ENCODE data around the gene CLDN4. TPM values are rescaled to one million over a fixed set of nuclear protein-coding genes. Genes with fewer than 3 reads are reported as not detected.

CLDN4 gene
- total and polyA plus RNA-seq, 9 of the 15 experiments (the other 6 are each of a cell fraction or from before 2014, with no cell fraction given) = 0.05 to 0.60 (median 0.06) TPM; not detected in 3

DNA sequence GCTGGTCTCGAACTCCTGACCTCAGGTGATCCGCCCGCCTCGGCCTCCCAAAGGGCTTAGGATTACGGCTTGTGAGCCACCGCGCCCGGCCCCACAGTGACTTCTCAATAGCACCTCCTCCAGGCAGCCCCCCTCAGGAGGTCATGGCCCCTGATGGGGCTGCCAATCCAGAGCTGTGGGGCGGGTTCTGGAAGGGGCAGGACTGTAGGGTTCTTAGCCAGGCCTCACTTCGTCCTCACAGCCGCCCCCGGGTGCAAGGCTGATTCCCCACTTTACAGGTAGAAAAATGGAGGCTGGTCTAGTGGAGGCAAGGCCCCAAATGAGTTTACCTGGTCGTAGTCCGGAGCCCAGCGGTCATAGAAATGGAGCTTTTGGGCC is 10.9 kb downstream of the CLDN4 start (continued):
- TF ChIP-seq ZNF263 (CRISPR knock-in tag; IDR thresholded peaks at IDR 0.05; ENCODE audit: borderline replicate concordance) = 0 out of 2 replicates have a peak, but pooled peaks have one; percentile 42
- TF ChIP-seq, protein P1, sequence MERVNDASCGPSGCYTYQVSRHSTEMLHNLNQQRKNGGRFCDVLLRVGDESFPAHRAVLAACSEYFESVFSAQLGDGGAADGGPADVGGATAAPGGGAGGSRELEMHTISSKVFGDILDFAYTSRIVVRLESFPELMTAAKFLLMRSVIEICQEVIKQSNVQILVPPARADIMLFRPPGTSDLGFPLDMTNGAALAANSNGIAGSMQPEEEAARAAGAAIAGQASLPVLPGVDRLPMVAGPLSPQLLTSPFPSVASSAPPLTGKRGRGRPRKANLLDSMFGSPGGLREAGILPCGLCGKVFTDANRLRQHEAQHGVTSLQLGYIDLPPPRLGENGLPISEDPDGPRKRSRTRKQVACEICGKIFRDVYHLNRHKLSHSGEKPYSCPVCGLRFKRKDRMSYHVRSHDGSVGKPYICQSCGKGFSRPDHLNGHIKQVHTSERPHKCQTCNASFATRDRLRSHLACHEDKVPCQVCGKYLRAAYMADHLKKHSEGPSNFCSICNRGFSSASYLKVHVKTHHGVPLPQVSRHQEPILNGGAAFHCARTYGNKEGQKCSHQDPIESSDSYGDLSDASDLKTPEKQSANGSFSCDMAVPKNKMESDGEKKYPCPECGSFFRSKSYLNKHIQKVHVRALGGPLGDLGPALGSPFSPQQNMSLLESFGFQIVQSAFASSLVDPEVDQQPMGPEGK (CRISPR knock-in tag; IDR thresholded peaks at IDR 0.05; ENCODE audit: borderline replicate concordance) = no peak
- TF ChIP-seq ZNF584 (CRISPR knock-in tag; IDR thresholded peaks at IDR 0.05; ENCODE audit: low read depth) = no peak
- TF ChIP-seq, protein P2, sequence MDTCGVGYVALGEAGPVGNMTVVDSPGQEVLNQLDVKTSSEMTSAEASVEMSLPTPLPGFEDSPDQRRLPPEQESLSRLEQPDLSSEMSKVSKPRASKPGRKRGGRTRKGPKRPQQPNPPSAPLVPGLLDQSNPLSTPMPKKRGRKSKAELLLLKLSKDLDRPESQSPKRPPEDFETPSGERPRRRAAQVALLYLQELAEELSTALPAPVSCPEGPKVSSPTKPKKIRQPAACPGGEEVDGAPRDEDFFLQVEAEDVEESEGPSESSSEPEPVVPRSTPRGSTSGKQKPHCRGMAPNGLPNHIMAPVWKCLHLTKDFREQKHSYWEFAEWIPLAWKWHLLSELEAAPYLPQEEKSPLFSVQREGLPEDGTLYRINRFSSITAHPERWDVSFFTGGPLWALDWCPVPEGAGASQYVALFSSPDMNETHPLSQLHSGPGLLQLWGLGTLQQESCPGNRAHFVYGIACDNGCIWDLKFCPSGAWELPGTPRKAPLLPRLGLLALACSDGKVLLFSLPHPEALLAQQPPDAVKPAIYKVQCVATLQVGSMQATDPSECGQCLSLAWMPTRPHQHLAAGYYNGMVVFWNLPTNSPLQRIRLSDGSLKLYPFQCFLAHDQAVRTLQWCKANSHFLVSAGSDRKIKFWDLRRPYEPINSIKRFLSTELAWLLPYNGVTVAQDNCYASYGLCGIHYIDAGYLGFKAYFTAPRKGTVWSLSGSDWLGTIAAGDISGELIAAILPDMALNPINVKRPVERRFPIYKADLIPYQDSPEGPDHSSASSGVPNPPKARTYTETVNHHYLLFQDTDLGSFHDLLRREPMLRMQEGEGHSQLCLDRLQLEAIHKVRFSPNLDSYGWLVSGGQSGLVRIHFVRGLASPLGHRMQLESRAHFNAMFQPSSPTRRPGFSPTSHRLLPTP (IDR thresholded peaks at IDR 0.05; ENCODE audit: borderline replicate concordance, extremely low read depth, insufficient read length) = peak; percentile 18
- TF ChIP-seq, protein P3, sequence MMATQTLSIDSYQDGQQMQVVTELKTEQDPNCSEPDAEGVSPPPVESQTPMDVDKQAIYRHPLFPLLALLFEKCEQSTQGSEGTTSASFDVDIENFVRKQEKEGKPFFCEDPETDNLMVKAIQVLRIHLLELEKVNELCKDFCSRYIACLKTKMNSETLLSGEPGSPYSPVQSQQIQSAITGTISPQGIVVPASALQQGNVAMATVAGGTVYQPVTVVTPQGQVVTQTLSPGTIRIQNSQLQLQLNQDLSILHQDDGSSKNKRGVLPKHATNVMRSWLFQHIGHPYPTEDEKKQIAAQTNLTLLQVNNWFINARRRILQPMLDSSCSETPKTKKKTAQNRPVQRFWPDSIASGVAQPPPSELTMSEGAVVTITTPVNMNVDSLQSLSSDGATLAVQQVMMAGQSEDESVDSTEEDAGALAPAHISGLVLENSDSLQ (IDR thresholded peaks at IDR 0.05) = peak; percentile 53; the same call in 1 of the 2 replicates
- TF ChIP-seq, protein P4, sequence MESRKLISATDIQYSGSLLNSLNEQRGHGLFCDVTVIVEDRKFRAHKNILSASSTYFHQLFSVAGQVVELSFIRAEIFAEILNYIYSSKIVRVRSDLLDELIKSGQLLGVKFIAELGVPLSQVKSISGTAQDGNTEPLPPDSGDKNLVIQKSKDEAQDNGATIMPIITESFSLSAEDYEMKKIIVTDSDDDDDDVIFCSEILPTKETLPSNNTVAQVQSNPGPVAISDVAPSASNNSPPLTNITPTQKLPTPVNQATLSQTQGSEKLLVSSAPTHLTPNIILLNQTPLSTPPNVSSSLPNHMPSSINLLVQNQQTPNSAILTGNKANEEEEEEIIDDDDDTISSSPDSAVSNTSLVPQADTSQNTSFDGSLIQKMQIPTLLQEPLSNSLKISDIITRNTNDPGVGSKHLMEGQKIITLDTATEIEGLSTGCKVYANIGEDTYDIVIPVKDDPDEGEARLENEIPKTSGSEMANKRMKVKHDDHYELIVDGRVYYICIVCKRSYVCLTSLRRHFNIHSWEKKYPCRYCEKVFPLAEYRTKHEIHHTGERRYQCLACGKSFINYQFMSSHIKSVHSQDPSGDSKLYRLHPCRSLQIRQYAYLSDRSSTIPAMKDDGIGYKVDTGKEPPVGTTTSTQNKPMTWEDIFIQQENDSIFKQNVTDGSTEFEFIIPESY (CRISPR knock-in tag; IDR thresholded peaks at IDR 0.05) = peak; percentile 97
- peak; percentile 39; the same call in 1 of the 2 replicates for TF ChIP-seq ZFX (CRISPR knock-in tag; IDR thresholded peaks at IDR 0.05)
- peak; percentile 52; the same call in 1 of the 2 replicates for TF ChIP-seq BCOR (IDR thresholded peaks at IDR 0.05)
- peak; percentile 73 for TF ChIP-seq ZFP36 (IDR thresholded peaks at IDR 0.05; ENCODE audit: low read depth, low read length, partially characterized antibody)
- TF ChIP-seq KDM1A (IDR thresholded peaks at IDR 0.05) = 0 out of 4 replicates have a peak, but pooled peaks of 1 of the 2 experiments have one; percentile 18
- no peak for TF ChIP-seq IRF2 (CRISPR knock-in tag; IDR thresholded peaks at IDR 0.05)
- TF ChIP-seq POLR2A (conservative IDR thresholded peaks at IDR 0.05) = no peak
- TF ChIP-seq CBX1 (IDR thresholded peaks at IDR 0.05; ENCODE audit: low read depth) = peak; percentile 48; the same call in 1 of the 2 replicates

Measured in K562 (cell line).